ENCODE results near the gene TNFRSF19. TPM values are rescaled to one million over a fixed set of nuclear protein-coding genes. Genes with fewer than 3 reads are reported as not detected.

TNFRSF19 gene
- total and polyA plus RNA-seq, 10 of the 15 experiments (the other 5 are each of a cell fraction or from before 2014, with no cell fraction given), result 16.4 to 46.2 (median 35.4) TPM

DNA sequence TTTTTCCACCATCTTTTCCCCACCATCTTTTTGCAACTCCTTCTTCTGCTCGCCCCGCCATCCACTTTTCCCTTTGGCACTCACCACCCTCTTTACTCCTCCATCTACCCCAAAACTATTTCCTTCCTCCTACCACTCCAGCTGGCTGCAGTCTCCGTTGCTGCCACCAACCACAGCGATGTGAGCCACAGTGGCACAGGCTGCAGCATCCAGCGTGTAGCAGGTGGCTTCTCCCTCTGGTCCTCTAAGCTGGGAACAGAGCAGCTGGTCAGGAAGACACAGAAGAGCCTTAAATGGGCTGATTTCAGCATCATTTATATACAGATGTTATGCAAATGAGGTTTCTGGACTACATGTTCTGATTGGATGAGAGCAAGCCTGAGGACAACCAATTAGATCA lies 144.5 kb downstream of the TNFRSF19 start:
- no TSS peak for BruUV-seq (replicated peaks)
- in situ Hi-C loops (cut with MboI), result no loop called here
- FAIRE-seq (no peak), ATAC-seq (no peak), DNase-seq (ENCODE audit: low read depth, low spot score) (no peak)
- POLR2A ChIA-PET, result no interaction called here
- Histone ChIP-seq H4K20me1 (ENCODE audit: control insufficient read depth, insufficient read depth) (no peaks in the 10 kb centered on the region), H3K9me3 (replicated peaks; ENCODE audit: control insufficient read depth, insufficient read depth, low read length) (peaks cover 5% of the 10 kb centered on the region; the same call in 2 of the 3 replicates), H3K27me3 (replicated peaks in 1 of 2; ENCODE audit: control insufficient read depth in 2 of 2, insufficient read depth in 2 of 2, low read length in 1 of 2) (no peaks in the 10 kb centered on the region), H3K27ac (ENCODE audit: control insufficient read depth, insufficient read depth) (no peak overlapping the region), H3K4me2 (ENCODE audit: control insufficient read depth, insufficient read depth) (no peak overlapping the region), H3K79me2 (ENCODE audit: control insufficient read depth, insufficient read depth, low read length) (no peaks in the 10 kb centered on the region), H3K4me1 (ENCODE audit: control insufficient read depth, insufficient read depth, low read length) (peaks cover 12% of the 10 kb centered on the region), H3K9ac (ENCODE audit: control insufficient read depth, insufficient read depth, low read length) (no peak overlapping the region), H3K4me3 (no peak overlapping the region), H3K36me3 (ENCODE audit: control insufficient read depth in 2 of 2, insufficient read depth in 2 of 2, low read length in 1 of 2) (no peaks in the 10 kb centered on the region), H2AFZ (ENCODE audit: control insufficient read depth, low read depth, low read length) (no peak overlapping the region; the same call in 1 of the 2 replicates)
- intact Hi-C loops (cut with micrococcal nuclease; ENCODE audit: unreplicated experiment), result loop anchor here (5.0 kb wide), 1 partner anchor 63 kb away; no protein-coding TSS in a partner anchor
- TF ChIP-seq TCF7 (IDR thresholded peaks at IDR 0.05; ENCODE audit: borderline replicate concordance) (no peak), NFYB (IDR thresholded peaks at IDR 0.05; ENCODE audit: insufficient read depth, low read depth, low read length) (peak; percentile 27; the same call in 1 of the 2 replicates)
- RAD21 ChIA-PET (ENCODE audit: unreplicated experiment), result no interaction called here
- WGBS (ENCODE audit: insufficient coverage, insufficient replicate concordance, low lambda C conversion rate, missing lambda C conversion rate), result 68% methylated on average over 5 of the region's 5 CpGs
- CTCF ChIA-PET, result no interaction called here
- SMC1A ChIA-PET (ENCODE audit: uncharacterized antibody, unreplicated experiment), result no interaction called here

- TF ChIP-seq RELA (IDR thresholded peaks at IDR 0.05; ENCODE audit: borderline replicate concordance, partially characterized antibody) (no peak), MTA3 (IDR thresholded peaks at IDR 0.05; ENCODE audit: borderline replicate concordance, low read length) (no peak), RBBP5 (conservative IDR thresholded peaks at IDR 0.05) (no peak), NRF1 (conservative IDR thresholded peaks at IDR 0.05; ENCODE audit: low read depth, low read length) (no peak), KAT2A (conservative IDR thresholded peaks at IDR 0.05; ENCODE audit: control insufficient read depth, low read depth, low read length) (no peak), ZSCAN29 (IDR thresholded peaks at IDR 0.05) (no peak)
- intact Hi-C loops (cut with micrococcal nuclease; ENCODE audit: unreplicated experiment), result no loop called here
- Histone ChIP-seq H3K27ac (ENCODE audit: control insufficient read depth, insufficient read depth) (no peak overlapping the region), H3K4me2 (ENCODE audit: control insufficient read depth, insufficient read depth) (no peak overlapping the region), H3K9me3 (replicated peaks; ENCODE audit: control insufficient read depth, insufficient read depth, low read length) (peaks cover 5% of the 10 kb centered on the region; the same call in 2 of the 3 replicates), H3K4me1 (ENCODE audit: control insufficient read depth, insufficient read depth, low read length) (peaks cover 12% of the 10 kb centered on the region), H3K4me3 (no peak overlapping the region), H3K27me3 (replicated peaks in 1 of 2; ENCODE audit: control insufficient read depth in 2 of 2, insufficient read depth in 2 of 2, low read length in 1 of 2) (no peaks in the 10 kb centered on the region), H3K36me3 (ENCODE audit: control insufficient read depth in 2 of 2, insufficient read depth in 2 of 2, low read length in 1 of 2) (no peaks in the 10 kb centered on the region), H4K20me1 (ENCODE audit: control insufficient read depth, insufficient read depth) (no peaks in the 10 kb centered on the region), H3K9ac (ENCODE audit: control insufficient read depth, insufficient read depth, low read length) (no peak overlapping the region), H3K79me2 (ENCODE audit: control insufficient read depth, insufficient read depth, low read length) (no peaks in the 10 kb centered on the region), H2AFZ (ENCODE audit: control insufficient read depth, low read depth, low read length) (no peak overlapping the region)
- ATAC-seq (no peak), FAIRE-seq (no peak), DNase-seq (ENCODE audit: low read depth, low spot score) (no peak)
- WGBS (ENCODE audit: insufficient coverage, insufficient replicate concordance, low lambda C conversion rate, missing lambda C conversion rate), result 61% methylated on average over 16 of the region's 19 CpGs
- ChIA-PET RAD21 (ENCODE audit: unreplicated experiment) (interaction anchor here (0.6 to 1.9 kb wide), 3 partner anchors 63 to 173 kb away, joined by 3 to 5 read pairs (median 3); partner anchors contain the start of gene MIPEP), SMC1A (ENCODE audit: uncharacterized antibody, unreplicated experiment) (interaction anchor here (0.9 kb wide), 1 partner anchor 157 kb away, joined by 3 read pairs; no protein-coding TSS in a partner anchor), CTCF (interaction anchor here (1.2 to 2.8 kb wide), 4 partner anchors 130 to 175 kb away, joined by 4 to 11 read pairs (median 5); partner anchors contain the start of gene MIPEP), POLR2A (no interaction called here)
- in situ Hi-C loops (cut with MboI), result no loop called here
- BruUV-seq (replicated peaks), result no TSS peak
These were observed 145.0 kb downstream of the TNFRSF19 start for GRCh38 chr13:23715092-23715761.

All from GM12878 (cell line).